Activated CD8-positive, alpha-beta T cell treated with anti-CD3 and anti-CD28 coated beads for 36 hours (primary cell): Measurements from ENCODE around the gene MAP3K9. TPM values are rescaled to one million over a fixed set of nuclear protein-coding genes. Genes with fewer than 3 reads are reported as not detected.

Source experiments
- ATAC-seq: fragments of 200-7000 bp; cut with Tn5 transposase; one replicate; pipeline ENCODE4 v1.10.0; 2021; ENCODE audit warnings: mild to moderate bottlenecking, moderate library complexity
- CTCF ChIA-PET: fragments of 350-600 bp; sonication (Branson Sonifier 250); formaldehyde crosslinking; loops from one replicate; lab custom pipeline; 2021; ENCODE audit warnings: antibody characterized with exemption; lab: Charles Lee
- POLR2A ChIA-PET: fragments of 350-600 bp; sonication (Branson Sonifier 250); formaldehyde crosslinking; loops from one replicate; lab custom pipeline; 2021; ENCODE audit warnings: antibody characterized with exemption; lab: Charles Lee
- DNase-seq: peaks from one replicate; pipeline ENCODE4 v3.0.0-alpha.2; 2020
- H3K27ac Mint-ChIP-seq: one replicate; pipeline ENCODE4 v1.8.0; 2021; ENCODE audit warnings: mild to moderate bottlenecking, mixed read lengths
- H3K27me3 Mint-ChIP-seq: one replicate; pipeline ENCODE4 v1.8.0; 2021; ENCODE audit warnings: mixed read lengths
- H3K36me3 Mint-ChIP-seq: one replicate; pipeline ENCODE4 v1.8.0; 2021; ENCODE audit warnings: low read depth, mixed read lengths
- H3K4me1 Mint-ChIP-seq: one replicate; pipeline ENCODE4 v1.8.0; 2021; ENCODE audit warnings: low read depth, mixed read lengths
- H3K4me3 Mint-ChIP-seq: one replicate; pipeline ENCODE4 v1.8.0; 2021; ENCODE audit warnings: mild to moderate bottlenecking, moderate library complexity, mixed read lengths
- H3K9me3 Mint-ChIP-seq: one replicate; pipeline ENCODE4 v1.8.0; 2021; ENCODE audit warnings: mixed read lengths
- CTCF ChIP-seq: fragments of 200-600 bp; IDR thresholded peaks from one replicate; pipeline ENCODE4 v1.8.0; 2022; ENCODE audit warnings: antibody characterized with exemption, mild to moderate bottlenecking
- intact Hi-C: fragments of 100-400 bp; cut with micrococcal nuclease; formaldehyde crosslinking; loops from one replicate; pipeline ENCODE4 v1.10.0; 2022
- total RNA-seq, 2 experiments: library from RNA; stranded (reverse); gene quantifications; one replicate each; pipeline ENCODE4 v1.2.3, GENCODE V29; 2021

Gene MAP3K9
- total RNA-seq, 2 experiments from 2014 or later: 8.0 to 9.6 TPM

GRCh38 chr14:70742316-70742715, 67.0 kb downstream of the MAP3K9 start:
- no peaks in the 10 kb centered on the region for H3K27me3 Mint-ChIP-seq
- no peaks in the 10 kb centered on the region for H3K9me3 Mint-ChIP-seq
- ChIA-PET CTCF (interaction anchor here (1.4 kb wide), 1 partner anchor 75 kb away, joined by 4 read pairs; no protein-coding TSS in a partner anchor), POLR2A (no interaction called here)
- H3K4me3 Mint-ChIP-seq: no peak overlapping the region
- H3K27ac Mint-ChIP-seq: no peak overlapping the region
- ATAC-seq (no peak), DNase-seq (no peak)
- H3K4me1 Mint-ChIP-seq: no peaks in the 10 kb centered on the region
- intact Hi-C loops: no loop called here
- peaks cover 21% of the 10 kb centered on the region for H3K36me3 Mint-ChIP-seq
- TF ChIP-seq CTCF: no peak

GRCh38 chr14:70741482-70741881, 67.8 kb downstream of the MAP3K9 start:
- Mint-ChIP-seq H3K4me3 (no peak overlapping the region), H3K27me3 (no peaks in the 10 kb centered on the region), H3K27ac (no peak overlapping the region), H3K4me1 (no peaks in the 10 kb centered on the region), H3K9me3 (no peaks in the 10 kb centered on the region), H3K36me3 (peaks cover 16% of the 10 kb centered on the region)
- DNase-seq (no peak), ATAC-seq (no peak)
- CTCF ChIA-PET: interaction anchor here (1.4 kb wide), 1 partner anchor 76 kb away, joined by 4 read pairs; no protein-coding TSS in a partner anchor
- POLR2A ChIA-PET: no interaction called here
- intact Hi-C loops: no loop called here
- TF ChIP-seq CTCF: no peak

- intact Hi-C loops: no loop called here
- Mint-ChIP-seq H3K27me3 (no peaks in the 10 kb centered on the region), H3K9me3 (no peaks in the 10 kb centered on the region), H3K27ac (no peak overlapping the region), H3K4me1 (no peaks in the 10 kb centered on the region), H3K36me3 (peaks cover 16% of the 10 kb centered on the region), H3K4me3 (no peak overlapping the region)
- DNase-seq (no peak), ATAC-seq (no peak)
- TF ChIP-seq CTCF: no peak
- POLR2A ChIA-PET: no interaction called here
- CTCF ChIA-PET: interaction anchor here (0.6 to 1.8 kb wide), 3 partner anchors 83 to 953 kb away, joined by 3 to 4 read pairs (median 4); no protein-coding TSS in a partner anchor
Measured at GRCh38 chr14:70735043-70735442, 74.3 kb downstream of the MAP3K9 start.

GRCh38 chr14:70731447-70732239, 77.7 kb downstream of the MAP3K9 start:
- Mint-ChIP-seq H3K36me3 (peaks cover 9% of the 10 kb centered on the region), H3K9me3 (no peaks in the 10 kb centered on the region), H3K4me1 (no peaks in the 10 kb centered on the region), H3K27ac (no peak overlapping the region), H3K4me3 (no peak overlapping the region), H3K27me3 (no peaks in the 10 kb centered on the region)
- DNase-seq: no peak
- CTCF ChIA-PET: no interaction called here
- intact Hi-C loops: no loop called here
- TF ChIP-seq CTCF: no peak
- ATAC-seq: no peak
- POLR2A ChIA-PET: no interaction called here

- Mint-ChIP-seq H3K9me3 (no peaks in the 10 kb centered on the region), H3K27ac (no peak overlapping the region), H3K4me1 (no peaks in the 10 kb centered on the region), H3K36me3 (peaks cover 9% of the 10 kb centered on the region), H3K27me3 (no peaks in the 10 kb centered on the region), H3K4me3 (no peak overlapping the region)
- no peak for TF ChIP-seq CTCF
- no peak for ATAC-seq
- CTCF ChIA-PET: no interaction called here
- DNase-seq: no peak
- intact Hi-C loops: no loop called here
- POLR2A ChIA-PET: interaction anchor here (1.2 kb wide), 1 partner anchor 41 kb away, joined by 3 read pairs; no protein-coding TSS in a partner anchor
Measured at GRCh38 chr14:70730393-70730792, 78.9 kb downstream of the MAP3K9 start.
